Stimulated activated memory B cell treated with anti-CD40 and anti-IgM and Interleukin-4, amounts not matched to agents 10 μg/mL and 1 μg/mL and 100 μg/mL, for 72 hours (primary cell): ENCODE data around the gene LGI4.
"Not testable (repeated sequence)": the region's sequence is repeated elsewhere in the genome, so short reads cannot be mapped to it uniquely, and the experiment has no call there.

Experiments used
- ATAC-seq: fragments of 150-1000 bp; cut with Tn5 transposase; 2 replicates; pipeline ENCODE4 v1.10.0; 2021
- H3K27ac Mint-ChIP-seq: one replicate; pipeline ENCODE4 v1.8.0; 2022; ENCODE audit warnings: mild to moderate bottlenecking, mixed read lengths
- H3K27me3 Mint-ChIP-seq: one replicate; pipeline ENCODE4 v1.8.0; 2022; ENCODE audit warnings: mixed read lengths
- H3K36me3 Mint-ChIP-seq: one replicate; pipeline ENCODE4 v1.8.0; 2022; ENCODE audit warnings: mixed read lengths
- H3K4me1 Mint-ChIP-seq: one replicate; pipeline ENCODE4 v1.8.0; 2022; ENCODE audit warnings: mixed read lengths
- H3K4me3 Mint-ChIP-seq: one replicate; pipeline ENCODE4 v1.8.0; 2022; ENCODE audit warnings: mild to moderate bottlenecking, moderate library complexity, mixed read lengths
- H3K9me3 Mint-ChIP-seq: one replicate; pipeline ENCODE4 v1.8.0; 2022; ENCODE audit warnings: mixed read lengths

The LGI4 gene

GRCh38 chr19:35140207-35140961 lies 5.5 kb upstream of the LGI4 start:
- ATAC-seq = no peak
- H3K4me3 Mint-ChIP-seq = peak overlapping the region; percentile 69
- H3K27me3 Mint-ChIP-seq = no peaks in the 10 kb centered on the region
- peaks cover 52% of the 10 kb centered on the region for H3K4me1 Mint-ChIP-seq
- no peaks in the 10 kb centered on the region for H3K36me3 Mint-ChIP-seq
- no peaks in the 10 kb centered on the region for H3K9me3 Mint-ChIP-seq
- peak overlapping the region; percentile 53 for H3K27ac Mint-ChIP-seq

- H3K36me3 Mint-ChIP-seq = no peaks in the 10 kb centered on the region
- no peaks in the 10 kb centered on the region for H3K9me3 Mint-ChIP-seq
- H3K4me1 Mint-ChIP-seq = peaks cover 37% of the 10 kb centered on the region
- H3K4me3 Mint-ChIP-seq = no peak within 1 kb of the TSS
- H3K27me3 Mint-ChIP-seq = no peaks in the 10 kb centered on the region
- ATAC-seq = no peak
- peak within 1 kb of the TSS; percentile 21 for H3K27ac Mint-ChIP-seq
Measured at GRCh38 chr19:35138305-35138892, 3.5 kb upstream of the LGI4 start, which contains the start of gene FXYD1. Gene FXYD1, plus strand, starts transcription at chr19:35138824. Its CDS starts 1,256 bp downstream, at chr19:35140080.

GRCh38 chr19:35136977-35137702 lies 2.3 kb upstream of the LGI4 start:
- peak overlapping the region; percentile 21 for H3K27ac Mint-ChIP-seq
- H3K27me3 Mint-ChIP-seq = no peaks in the 10 kb centered on the region
- ATAC-seq = no peak
- H3K4me3 Mint-ChIP-seq = no peak overlapping the region
- H3K4me1 Mint-ChIP-seq = peaks cover 32% of the 10 kb centered on the region
- H3K36me3 Mint-ChIP-seq = no peaks in the 10 kb centered on the region
- peaks cover 6% of the 10 kb centered on the region for H3K9me3 Mint-ChIP-seq

GRCh38 chr19:35136231-35136630 lies 1.4 kb upstream of the LGI4 start:
- Mint-ChIP-seq H3K9me3 (peaks cover 6% of the 10 kb centered on the region), H3K36me3 (no peaks in the 10 kb centered on the region), H3K4me3 (no peak overlapping the region), H3K4me1 (peaks cover 23% of the 10 kb centered on the region), H3K27ac (no peak overlapping the region), H3K27me3 (no peaks in the 10 kb centered on the region)
- ATAC-seq = no peak

GRCh38 chr19:35135389-35135909 lies 590 bp upstream of the LGI4 start:
- Mint-ChIP-seq H3K4me3 (no peak overlapping the region), H3K36me3 (no peaks in the 10 kb centered on the region), H3K9me3 (peaks cover 6% of the 10 kb centered on the region), H3K27me3 (no peaks in the 10 kb centered on the region), H3K27ac (no peak overlapping the region), H3K4me1 (peaks cover 15% of the 10 kb centered on the region)
- ATAC-seq = peak; percentile 73

- Mint-ChIP-seq H3K27ac (no peak overlapping the region), H3K27me3 (no peaks in the 10 kb centered on the region), H3K36me3 (no peaks in the 10 kb centered on the region), H3K4me1 (peaks cover 14% of the 10 kb centered on the region), H3K4me3 (no peak overlapping the region), H3K9me3 (peaks cover 6% of the 10 kb centered on the region)
- no peak for ATAC-seq
Measured at GRCh38 chr19:35133826-35134225, 1.0 kb downstream of the LGI4 start.

GRCh38 chr19:35132254-35132653 lies 2.6 kb downstream of the LGI4 start:
- H3K36me3 Mint-ChIP-seq = no peaks in the 10 kb centered on the region
- no peak overlapping the region for H3K27ac Mint-ChIP-seq
- H3K9me3 Mint-ChIP-seq = peaks cover 6% of the 10 kb centered on the region
- ATAC-seq = no peak
- H3K27me3 Mint-ChIP-seq = no peaks in the 10 kb centered on the region
- peaks cover 3% of the 10 kb centered on the region for H3K4me1 Mint-ChIP-seq
- H3K4me3 Mint-ChIP-seq = no peak overlapping the region

- Mint-ChIP-seq H3K4me3 (no peak overlapping the region), H3K9me3 (peaks cover 6% of the 10 kb centered on the region), H3K4me1 (peaks cover under 1% of the 10 kb centered on the region), H3K27ac (no peak overlapping the region), H3K27me3 (no peaks in the 10 kb centered on the region), H3K36me3 (no peaks in the 10 kb centered on the region)
- ATAC-seq = no peak
Measured at GRCh38 chr19:35130761-35131720, 3.8 kb downstream of the LGI4 start.

- ATAC-seq, H3K4me3 Mint-ChIP-seq, H3K27ac Mint-ChIP-seq, H3K36me3 Mint-ChIP-seq, H3K27me3 Mint-ChIP-seq, H3K9me3 Mint-ChIP-seq: not testable (repeated sequence)
- H3K4me1 Mint-ChIP-seq = peaks cover 13% of the 10 kb centered on the region
Measured at GRCh38 chr19:35129724-35130274, 5.1 kb downstream of the LGI4 start.

- H3K9me3 Mint-ChIP-seq = peaks cover 6% of the 10 kb centered on the region
- H3K36me3 Mint-ChIP-seq = no peaks in the 10 kb centered on the region
- H3K27ac Mint-ChIP-seq = peak overlapping the region; percentile 9
- H3K27me3 Mint-ChIP-seq = no peaks in the 10 kb centered on the region
- H3K4me3 Mint-ChIP-seq = no peak overlapping the region
- H3K4me1 Mint-ChIP-seq = peaks cover 25% of the 10 kb centered on the region
- no peak for ATAC-seq
Measured at GRCh38 chr19:35128398-35129057, 6.3 kb downstream of the LGI4 start.

GRCh38 chr19:35127871-35128270 lies 7.0 kb downstream of the LGI4 start:
- H3K36me3 Mint-ChIP-seq = no peaks in the 10 kb centered on the region
- no peak for ATAC-seq
- no peak overlapping the region for H3K27ac Mint-ChIP-seq
- H3K9me3 Mint-ChIP-seq = peaks cover 6% of the 10 kb centered on the region
- H3K27me3 Mint-ChIP-seq = no peaks in the 10 kb centered on the region
- no peak overlapping the region for H3K4me3 Mint-ChIP-seq
- peaks cover 26% of the 10 kb centered on the region for H3K4me1 Mint-ChIP-seq

- no peaks in the 10 kb centered on the region for H3K36me3 Mint-ChIP-seq
- no peaks in the 10 kb centered on the region for H3K9me3 Mint-ChIP-seq
- H3K27ac Mint-ChIP-seq = no peak overlapping the region
- H3K27me3 Mint-ChIP-seq = no peaks in the 10 kb centered on the region
- H3K4me3 Mint-ChIP-seq = no peak overlapping the region
- ATAC-seq = no peak
- H3K4me1 Mint-ChIP-seq = peaks cover 28% of the 10 kb centered on the region
Measured at GRCh38 chr19:35126624-35126959, 8.3 kb downstream of the LGI4 start.

GRCh38 chr19:35125749-35126623 lies 8.9 kb downstream of the LGI4 start:
- no peaks in the 10 kb centered on the region for H3K27me3 Mint-ChIP-seq
- H3K27ac Mint-ChIP-seq = peak overlapping the region; percentile 38
- no peaks in the 10 kb centered on the region for H3K36me3 Mint-ChIP-seq
- peak overlapping the region; percentile 18 for H3K4me3 Mint-ChIP-seq
- ATAC-seq = no peak
- H3K9me3 Mint-ChIP-seq = no peaks in the 10 kb centered on the region
- H3K4me1 Mint-ChIP-seq = peaks cover 34% of the 10 kb centered on the region
